HTERT RPE-1 (cell line): ENCODE results near the gene PIK3R3.

Source experiments
- in situ Hi-C: fragments of 300-500 bp; cut with MboI; formaldehyde crosslinking; loops from 4 replicates; pipeline ENCODE4 v1.14.3; 2020; ENCODE audit warnings: low sequenced_read_pairs

PIK3R3 gene

GRCh38 chr1:46030876-46031660 is 101.4 kb downstream of the PIK3R3 start:
- in situ Hi-C loops, result no loop called here

DNA sequence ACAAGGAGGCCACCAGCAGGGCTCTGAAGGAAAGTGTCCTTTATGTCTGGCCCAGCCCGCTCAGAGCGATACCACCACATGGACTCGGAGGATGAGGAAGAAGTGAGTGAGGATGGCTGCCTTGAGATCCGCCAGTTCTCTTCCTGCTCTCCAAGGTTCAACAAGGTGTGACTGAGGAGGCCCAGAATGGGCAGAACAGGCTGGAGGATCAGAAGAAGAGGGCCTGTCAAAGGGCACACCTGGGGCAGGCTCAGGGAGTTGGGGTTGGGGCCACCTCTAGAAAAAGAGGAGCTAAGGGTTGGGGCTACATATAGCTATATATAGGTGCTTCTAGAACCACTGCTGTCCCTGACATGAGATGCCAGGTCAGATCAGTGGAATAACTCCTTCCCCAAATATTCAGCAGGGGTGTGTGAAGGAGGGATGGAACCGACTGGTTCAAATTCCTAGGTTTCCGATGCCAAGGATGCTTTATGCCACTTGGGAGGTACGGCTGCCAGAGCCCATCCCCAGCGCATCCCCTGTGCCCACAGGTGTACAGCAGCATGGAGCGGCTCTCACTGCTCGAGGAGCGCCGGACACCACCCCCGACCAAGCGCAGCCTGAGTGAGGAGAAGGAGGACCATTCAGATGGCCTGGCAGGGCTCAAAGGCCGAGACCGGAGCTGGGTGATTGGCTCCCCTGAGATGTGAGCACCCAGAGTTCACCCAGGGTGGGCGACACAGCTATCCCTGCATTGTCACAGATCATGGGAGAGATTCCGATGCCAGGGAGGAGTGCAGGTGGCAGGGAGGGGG is 102.2 kb downstream of the PIK3R3 start:
- in situ Hi-C loops, result no loop called here

DNA sequence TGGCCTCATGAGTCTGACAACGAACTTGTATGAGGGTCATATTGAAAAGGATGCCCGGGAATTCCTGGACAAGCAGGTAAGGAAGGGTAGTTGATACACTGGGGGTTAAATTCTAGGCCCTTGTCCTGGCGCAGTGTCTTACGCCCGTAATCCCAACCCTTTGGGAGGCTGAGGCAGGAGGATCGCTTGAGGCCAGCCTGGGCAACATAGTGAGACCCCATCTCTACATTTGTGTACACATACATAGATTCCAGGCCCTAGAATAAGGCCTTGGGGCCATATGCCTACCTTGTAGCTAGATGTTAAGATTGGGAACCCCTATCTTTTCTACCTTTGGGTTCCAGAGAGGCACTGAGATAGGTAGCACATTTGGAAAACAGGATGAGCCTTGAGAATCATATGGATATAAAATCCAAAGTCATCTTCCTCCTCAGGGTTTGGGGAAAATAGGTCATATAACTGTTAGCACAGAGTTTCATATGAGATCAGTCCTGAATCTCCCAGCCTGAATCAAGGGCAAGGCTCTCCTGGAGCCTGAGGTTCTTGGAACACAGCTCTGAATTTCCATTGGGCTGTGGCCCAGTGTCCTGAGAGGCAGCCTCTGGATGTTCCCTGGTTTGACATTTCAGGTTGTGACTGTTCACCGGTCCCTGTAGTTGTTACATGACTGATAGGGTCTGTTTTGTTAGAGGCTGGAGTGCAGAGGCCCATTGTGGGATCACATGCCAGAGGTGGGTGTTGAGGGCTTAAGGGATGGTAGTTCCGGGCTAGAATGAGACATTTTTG is 104.4 kb downstream of the PIK3R3 start:
- in situ Hi-C loops, result no loop called here

DNA sequence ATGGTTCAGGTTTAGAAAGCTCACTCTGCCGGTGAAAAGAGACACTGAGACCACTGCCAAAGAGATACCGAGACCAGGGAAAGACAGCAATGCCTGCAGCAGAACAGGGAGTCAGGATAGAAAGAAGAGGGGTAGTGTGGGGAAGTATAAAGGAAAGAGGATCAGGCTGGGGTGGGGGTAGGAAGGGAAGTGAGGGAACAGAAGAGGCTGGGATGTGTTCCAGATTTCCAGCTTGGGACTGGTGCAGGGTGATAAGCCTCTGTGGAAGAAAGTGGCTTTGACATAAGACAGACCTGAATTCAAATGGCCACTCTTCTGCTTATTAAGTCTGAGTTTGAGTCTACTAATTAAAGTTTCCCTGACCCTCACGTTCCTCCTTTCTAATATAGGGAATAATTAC is 105.9 kb downstream of the PIK3R3 start:
- in situ Hi-C loops, result no loop called here

DNA sequence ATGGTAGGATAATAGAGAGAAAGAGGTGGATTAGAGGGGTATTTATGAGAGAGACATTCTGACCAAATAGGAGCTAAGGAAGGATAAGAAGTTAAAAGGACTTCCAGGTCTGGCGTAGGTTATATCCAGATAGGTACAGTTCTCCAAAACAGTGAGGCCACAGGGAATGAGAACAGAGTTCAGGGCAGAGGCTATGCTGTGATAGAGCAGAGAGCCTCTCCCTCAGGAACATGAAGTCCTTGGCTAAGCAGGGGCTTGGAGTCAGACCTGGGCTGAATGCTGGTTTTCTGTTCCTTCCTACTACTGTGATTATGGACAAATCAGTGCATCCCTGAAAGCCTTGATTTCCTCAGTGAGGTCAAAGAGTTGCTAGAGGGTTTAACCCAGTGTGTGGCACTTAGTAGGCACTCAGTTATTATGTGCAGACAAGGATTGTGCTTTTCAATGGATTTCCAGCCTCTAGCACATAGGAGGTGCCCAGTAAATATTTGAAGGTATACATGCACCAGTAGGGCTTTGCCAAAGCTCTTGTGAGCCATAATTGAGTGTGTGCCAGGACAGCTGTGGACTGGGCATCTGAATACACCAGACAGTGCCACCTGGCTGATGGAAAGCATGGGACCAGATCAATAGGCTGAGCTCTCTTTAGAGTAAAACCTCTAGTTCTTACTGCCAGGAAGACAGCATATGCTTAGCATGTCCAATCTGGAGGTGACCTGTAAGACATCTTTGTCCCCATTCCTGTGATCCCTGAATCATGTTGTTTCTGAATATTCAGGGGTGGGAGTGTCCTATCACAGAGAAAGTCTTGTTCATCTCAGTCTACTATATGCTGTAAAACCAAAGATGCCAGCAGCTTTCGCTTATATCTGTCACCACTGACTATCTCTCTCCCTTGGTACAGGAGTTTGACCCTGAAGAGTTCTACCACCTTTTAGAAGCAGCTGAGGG is 111.1 kb downstream of the PIK3R3 start:
- in situ Hi-C loops, result no loop called here

- in situ Hi-C loops, result no loop called here
Measured at GRCh38 chr1:46020010-46020409, 112.4 kb downstream of the PIK3R3 start.

DNA sequence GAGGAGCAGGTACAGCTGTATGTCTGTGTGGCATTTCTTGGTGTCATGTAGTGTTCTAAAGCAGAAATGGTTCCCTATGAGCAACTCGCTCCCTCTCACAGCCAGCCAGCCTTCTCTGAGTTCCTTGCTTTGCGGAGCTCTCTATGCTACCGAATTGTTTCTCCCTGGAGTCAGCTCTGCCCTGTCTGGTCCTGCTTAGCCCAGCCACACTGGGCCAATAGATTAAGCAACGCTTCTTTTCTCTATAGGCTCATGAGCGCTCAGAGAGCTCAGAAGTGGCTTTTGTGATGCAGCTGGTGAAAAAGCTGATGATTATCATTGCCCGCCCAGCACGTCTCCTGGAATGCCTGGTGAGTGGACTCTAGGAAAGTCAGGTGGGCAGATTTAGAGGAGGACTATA is 113.1 kb downstream of the PIK3R3 start:
- in situ Hi-C loops, result no loop called here

DNA sequence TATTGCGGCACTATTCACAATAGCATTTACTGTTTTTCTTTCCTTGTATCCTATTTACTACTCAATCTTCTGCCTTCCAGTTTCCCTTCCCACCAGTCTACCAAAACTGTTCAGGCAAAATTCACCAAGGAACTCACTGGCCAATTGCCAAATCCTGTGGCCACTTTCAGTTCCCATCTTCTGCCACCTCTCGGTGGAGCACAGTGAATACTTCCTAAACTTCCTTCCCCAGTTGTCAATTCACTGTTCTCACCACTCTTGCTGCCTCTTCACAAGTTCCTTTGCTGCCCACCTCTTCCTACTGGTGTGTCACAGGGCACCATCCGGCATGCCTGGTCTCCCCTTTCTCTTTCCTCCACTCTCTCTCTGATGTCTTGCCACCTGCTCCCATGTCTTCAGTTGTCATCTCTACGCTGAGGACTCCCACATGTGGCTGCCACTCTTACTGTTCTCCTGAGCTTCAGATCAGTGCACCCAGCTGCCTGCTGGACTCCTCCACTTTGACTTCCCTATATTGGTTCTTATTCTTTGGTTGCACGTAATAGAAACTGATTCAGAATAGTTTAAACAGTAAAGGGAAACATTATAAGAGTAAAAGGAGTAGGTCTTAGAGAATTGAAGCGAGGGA is 114.4 kb downstream of the PIK3R3 start:
- in situ Hi-C loops, result no loop called here

DNA sequence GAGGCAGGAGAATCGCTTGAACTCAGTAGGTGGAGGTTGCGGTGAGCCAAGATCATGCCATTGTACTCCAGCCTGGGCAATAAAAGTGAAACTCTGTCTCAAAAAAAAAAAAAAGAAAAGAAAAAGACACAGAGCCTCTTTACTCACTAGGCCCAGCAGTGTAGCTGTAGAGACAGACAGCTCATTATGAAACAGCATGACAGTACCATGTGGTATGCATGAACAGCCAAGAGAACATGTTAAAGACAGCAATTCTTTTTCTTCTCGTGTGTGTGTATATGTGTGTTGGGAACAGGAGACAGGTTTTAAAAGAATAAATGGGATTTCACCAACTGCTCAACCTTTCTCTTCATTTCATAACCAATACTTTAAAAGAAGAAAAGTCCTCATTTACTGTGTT is 118.8 kb downstream of the PIK3R3 start:
- in situ Hi-C loops, result no loop called here

DNA sequence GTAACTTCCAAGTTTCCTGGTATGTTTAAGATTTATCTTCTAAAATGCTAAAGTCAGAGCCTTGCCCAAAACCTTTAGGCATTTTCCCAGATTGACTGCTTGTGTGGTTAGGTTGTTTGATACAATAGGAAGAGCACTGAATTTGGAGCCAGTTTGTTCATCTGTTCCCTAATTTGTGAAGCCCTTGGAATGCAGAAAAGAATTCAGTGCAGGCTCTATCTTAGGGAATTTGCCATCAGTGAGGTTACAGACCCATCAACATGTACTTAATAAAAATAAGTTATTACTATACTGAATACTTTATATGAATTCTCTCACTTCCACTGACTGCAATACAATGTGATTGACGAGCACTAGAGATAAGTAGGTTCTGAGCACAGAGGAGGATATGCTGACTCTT is 120.2 kb downstream of the PIK3R3 start:
- in situ Hi-C loops, result no loop called here

DNA sequence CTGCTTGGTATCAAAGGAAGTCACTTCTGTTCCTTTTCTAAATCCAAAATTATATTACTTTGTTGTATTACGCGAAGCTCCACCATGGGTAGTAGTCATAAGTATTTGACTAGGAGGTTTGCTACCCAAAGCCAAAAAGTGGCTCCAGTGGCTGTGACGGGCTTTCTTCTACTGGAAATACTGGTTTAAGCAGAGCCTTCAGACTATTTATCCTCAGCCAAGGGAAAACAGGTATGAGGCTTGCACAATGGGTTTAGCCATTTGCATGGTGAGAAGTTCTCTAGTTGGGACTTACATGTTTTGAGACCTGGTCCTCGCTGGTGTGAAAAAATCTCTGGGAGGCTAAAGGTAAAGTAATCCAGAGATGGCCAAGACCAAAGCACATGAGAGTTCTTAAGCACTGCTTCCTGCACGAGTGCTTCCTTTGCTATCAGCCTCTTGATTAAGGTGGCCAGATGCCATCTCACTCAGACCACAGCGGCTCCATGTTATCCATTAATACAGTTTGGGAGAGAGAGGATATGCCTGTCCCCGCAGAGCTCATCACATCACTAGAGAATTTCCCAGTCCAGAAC is 121.2 kb downstream of the PIK3R3 start:
- in situ Hi-C loops, result no loop called here

GRCh38 chr1:46010611-46011010 is 121.8 kb downstream of the PIK3R3 start:
- in situ Hi-C loops, result no loop called here

DNA sequence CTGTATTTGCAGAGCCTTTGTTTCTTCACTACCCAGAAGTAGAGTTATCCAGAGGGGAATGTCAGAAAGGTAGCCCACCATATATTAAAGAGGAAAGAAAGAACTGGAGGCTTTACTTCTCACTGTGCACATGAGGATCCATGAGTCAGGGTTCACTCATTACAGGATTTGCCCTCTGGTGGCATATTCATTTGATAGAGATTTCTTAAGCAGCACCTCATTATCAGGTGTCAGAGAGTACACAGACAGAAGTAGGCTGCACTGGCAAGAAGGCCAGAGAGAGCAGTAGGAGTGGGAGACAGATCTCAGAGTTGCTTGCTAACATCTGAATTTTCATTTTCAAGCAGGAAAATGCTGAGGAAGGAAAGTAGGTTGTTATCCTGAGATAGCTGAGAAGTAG is 123.8 kb downstream of the PIK3R3 start:
- in situ Hi-C loops, result no loop called here

DNA sequence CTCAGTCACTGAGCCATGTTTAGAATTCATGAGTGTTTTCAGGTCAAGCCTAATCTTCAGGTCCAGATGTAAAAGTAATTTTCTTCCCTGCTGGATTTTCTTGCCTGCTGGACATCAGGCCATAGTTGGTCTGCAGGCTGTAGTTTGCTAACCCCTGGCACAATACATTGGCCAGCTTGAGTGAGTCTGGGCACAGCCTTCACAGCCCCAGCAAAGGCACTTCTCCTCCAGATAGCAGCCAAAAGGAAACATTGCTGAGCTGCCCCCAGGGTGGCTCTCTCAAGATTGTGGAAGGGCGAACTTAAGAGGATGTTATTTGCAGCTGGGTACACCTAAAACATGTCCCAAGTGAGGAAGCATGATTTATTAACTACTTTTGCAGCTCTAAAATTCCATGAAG is 126.8 kb downstream of the PIK3R3 start:
- in situ Hi-C loops, result no loop called here

GRCh38 chr1:46004492-46004891 is 127.9 kb downstream of the PIK3R3 start:
- in situ Hi-C loops, result no loop called here

DNA sequence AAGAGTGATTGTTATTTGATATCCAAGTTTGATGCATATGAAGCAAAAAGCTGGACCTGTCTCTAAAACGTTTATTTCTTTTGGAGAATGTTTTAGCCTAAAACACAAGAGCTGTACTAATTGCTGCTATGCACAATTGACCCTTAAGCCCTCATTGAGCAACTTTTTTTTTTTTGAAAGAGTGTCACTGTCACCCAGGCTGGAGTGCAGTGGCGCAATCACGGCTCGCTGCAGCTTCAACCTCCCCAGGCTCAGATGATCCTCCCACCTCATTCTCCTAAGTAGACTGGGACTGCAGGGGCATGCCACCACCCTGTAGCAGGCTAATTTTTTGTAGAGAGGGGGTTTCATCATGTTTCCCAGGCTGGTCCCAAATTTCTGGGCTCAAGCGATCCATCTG is 129.1 kb downstream of the PIK3R3 start:
- in situ Hi-C loops, result no loop called here

GRCh38 chr1:46002551-46003150 is 129.8 kb downstream of the PIK3R3 start:
- in situ Hi-C loops, result no loop called here

DNA sequence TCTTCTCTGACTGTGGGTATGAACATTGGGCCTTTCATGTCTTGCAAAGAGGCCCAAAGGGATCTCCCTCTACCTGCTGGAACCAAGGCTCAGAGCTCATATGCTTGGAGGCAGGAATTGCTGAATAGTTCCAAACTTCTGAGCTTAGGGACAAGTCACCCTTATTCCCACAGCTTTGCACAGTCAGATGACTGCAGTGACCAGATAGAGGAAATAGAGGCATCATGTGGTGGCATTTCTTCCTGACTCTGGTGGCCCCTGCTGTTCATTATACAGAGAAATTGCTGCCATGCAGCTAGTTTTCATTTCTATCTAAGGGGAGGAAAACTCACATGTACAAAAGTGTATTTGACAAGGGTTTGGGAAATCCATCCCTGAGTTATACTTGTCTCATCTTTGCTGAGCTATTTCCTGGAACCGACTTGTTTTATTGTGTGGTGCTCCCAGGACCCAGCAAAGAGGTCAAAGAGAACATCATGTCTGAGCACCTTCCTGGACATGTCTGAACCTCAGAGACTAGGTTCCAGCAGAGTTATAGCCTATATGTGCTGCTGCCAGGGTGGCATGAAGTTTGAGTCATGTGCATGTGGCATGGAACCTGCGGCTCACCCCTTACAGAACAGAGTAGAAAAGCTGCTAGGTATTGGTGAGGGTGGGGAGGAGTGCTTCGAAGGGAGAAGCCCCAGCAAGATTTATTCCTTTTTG is 131.2 kb downstream of the PIK3R3 start:
- in situ Hi-C loops, result no loop called here

- in situ Hi-C loops, result no loop called here
Measured at GRCh38 chr1:45999507-45999906, 132.9 kb downstream of the PIK3R3 start.
